ENCODE measurements around the gene NKAP. TPM values are rescaled to one million over a fixed set of nuclear protein-coding genes. Genes with fewer than 3 reads are reported as not detected.

NKAP gene
- total RNA-seq = 3.6 and 4.0 TPM in 2 replicates

DNA sequence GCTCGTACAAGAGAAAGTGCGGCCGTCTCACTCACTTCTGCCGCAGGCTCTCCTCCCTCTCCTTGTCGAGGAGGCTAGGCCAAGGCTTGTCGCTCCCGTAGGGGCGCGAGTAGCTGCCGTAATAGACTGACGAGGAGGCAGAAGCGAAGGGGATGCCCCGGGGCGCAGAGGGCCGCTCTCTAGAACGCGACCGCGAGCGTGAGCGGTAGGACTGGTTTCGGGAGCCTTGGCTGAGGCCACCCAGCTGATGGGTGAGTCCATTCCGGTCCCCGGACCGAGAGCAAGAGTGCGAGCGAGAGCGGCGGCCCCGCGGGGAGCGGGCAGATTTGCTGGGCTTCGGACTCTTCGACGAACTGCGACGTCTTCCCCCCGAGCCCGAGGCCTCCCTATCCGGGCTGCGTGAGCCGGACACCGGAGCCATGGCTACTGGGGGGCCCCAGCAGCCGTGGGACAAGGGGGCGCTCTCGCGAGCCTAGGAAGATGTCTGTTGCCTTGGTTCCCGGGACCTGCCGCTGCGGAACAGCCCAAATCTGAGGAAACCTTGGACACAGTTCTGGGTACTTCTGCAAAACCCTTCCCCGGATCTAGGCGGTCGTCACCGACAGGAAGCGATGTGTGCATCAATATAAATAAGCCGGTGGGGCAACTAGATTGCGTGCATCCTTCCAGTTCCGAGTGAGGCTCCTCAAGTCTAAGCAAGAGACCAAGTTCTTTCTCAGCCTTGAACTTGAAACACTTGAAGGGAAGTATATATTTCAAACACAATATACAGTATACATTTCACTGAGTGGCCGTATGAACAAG, at the start of gene NKAP:
NKAP (minus strand) TSS at position 567 of the 804 bp plus-strand sequence; CDS start at position 421, 146 bp downstream.

DNA sequence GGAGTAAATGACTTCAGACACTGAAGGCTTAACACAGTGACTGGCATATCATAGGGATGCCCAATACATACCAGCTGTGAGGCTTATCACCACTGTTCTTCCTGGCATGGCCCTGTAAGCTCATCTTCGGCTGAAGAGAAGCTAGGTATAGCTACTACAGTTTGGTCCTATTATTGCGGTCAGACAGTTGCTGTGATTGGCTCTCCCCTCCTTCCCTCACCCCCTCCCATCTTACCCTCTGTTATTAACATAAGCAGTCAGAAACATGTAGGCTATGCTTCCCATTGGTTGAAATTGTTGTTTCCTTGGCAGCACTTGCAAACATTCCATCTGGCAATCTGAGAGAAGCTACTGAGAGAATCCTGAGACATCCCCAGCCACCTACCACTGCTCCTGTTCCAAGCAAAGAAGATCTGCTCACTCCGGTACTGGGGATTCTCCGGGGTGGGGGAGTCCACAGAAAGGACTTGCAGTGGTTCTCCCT, 47.7 kb downstream of the NKAP start, which contains the start of gene AKAP14:
AKAP14 (plus strand) TSS at position 51 of the 484 bp plus-strand sequence. CDS start 7,331 bp downstream, outside the sequence.

DNA sequence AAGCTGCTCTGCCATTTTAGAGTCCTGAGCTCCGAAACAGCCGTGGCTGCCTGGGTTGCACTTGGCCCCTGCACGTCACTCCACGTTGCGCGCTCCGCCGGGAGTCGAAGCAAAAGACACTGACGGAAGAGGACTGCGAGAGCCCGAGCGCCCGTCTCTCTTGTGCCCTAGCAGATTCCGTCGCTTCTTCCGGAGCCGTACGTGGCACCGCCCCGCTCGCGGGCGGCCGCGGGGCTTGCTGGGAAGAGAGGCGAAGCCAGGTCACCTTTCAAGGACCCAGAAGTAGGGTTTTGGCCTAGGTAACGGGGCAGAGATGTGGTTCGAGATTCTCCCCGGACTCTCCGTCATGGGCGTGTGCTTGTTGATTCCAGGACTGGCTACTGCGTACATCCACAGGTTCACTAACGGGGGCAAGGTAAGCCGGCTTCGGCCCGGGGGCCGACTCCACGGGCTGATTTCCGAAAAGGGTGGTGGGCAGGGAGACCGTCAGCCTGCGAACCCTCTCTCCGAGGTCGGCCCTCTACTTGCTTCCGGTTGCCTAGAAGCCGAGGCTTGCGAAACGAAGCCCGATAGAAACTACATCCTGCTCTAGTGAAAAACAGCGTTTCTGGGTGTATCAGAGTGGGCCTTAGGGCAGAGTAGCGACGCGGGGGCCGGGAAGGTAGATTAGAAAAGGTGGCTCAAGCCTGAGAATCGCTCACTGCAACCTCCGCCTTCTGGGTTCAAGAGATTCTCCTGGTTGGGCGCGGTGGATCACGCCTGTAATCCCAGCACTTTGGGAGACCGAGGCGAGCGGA, 71.8 kb downstream of the NKAP start, which contains the start of the genes NDUFA1 and RNF113A:
NDUFA1 (plus strand) TSS at position 234 of the 797 bp plus-strand sequence; CDS start at position 314, 80 bp downstream.
RNF113A (minus strand) TSS at position 135 of the 797 bp plus-strand sequence; CDS start at position 15, 120 bp downstream.

Other genes starting within 250 kb of the NKAP start
- gene SOWAHD, start 185.2 kb downstream of the NKAP start, total RNA-seq = 0.70 TPM in 1 of 2 replicates, not detected in the other
- 7,732 and 11,798 TPM in 2 replicates for gene RPL39, start 152.1 kb downstream of the NKAP start, total RNA-seq
- 1.3 and 4.7 TPM in 2 replicates for gene UPF3B, start 90.8 kb downstream of the NKAP start, total RNA-seq
- 12.8 and 15.3 TPM in 2 replicates for gene RNF113A, start 72.0 kb downstream of the NKAP start, total RNA-seq
- 50.7 and 77.3 TPM in 2 replicates for gene NDUFA1, start 71.9 kb downstream of the NKAP start, total RNA-seq
- gene AKAP14, start 47.9 kb downstream of the NKAP start, total RNA-seq = not detected in 2 replicates
- gene RHOXF2B, start 133.9 kb upstream of the NKAP start, total RNA-seq = under 0.01 TPM in 1 of 2 replicates, not detected in the other
- not detected in 2 replicates for gene RHOXF1, start 172.2 kb upstream of the NKAP start, total RNA-seq
- gene RHOXF2, start 214.9 kb upstream of the NKAP start, total RNA-seq = not detected in 2 replicates

All from pericardium fibroblast (primary cell).